Islet precursor cell (in vitro differentiated cells): ENCODE data around the gene GPR171.
A peak's percentile ranks its signal among the peaks of the same experiment; 100 is the strongest.

Experiments
- DNase-seq: peaks from one replicate; pipeline ENCODE4 v3.0.0-alpha.2; 2018

Gene GPR171

GRCh38 chr3:151213151-151213550 lies 10.1 kb upstream of the GPR171 start:
- DNase-seq: no peak

GRCh38 chr3:151210676-151211381 lies 7.8 kb upstream of the GPR171 start:
- DNase-seq: no peak

- no peak for DNase-seq
Observed at GRCh38 chr3:151209654-151210053, 6.6 kb upstream of the GPR171 start.

DNA sequence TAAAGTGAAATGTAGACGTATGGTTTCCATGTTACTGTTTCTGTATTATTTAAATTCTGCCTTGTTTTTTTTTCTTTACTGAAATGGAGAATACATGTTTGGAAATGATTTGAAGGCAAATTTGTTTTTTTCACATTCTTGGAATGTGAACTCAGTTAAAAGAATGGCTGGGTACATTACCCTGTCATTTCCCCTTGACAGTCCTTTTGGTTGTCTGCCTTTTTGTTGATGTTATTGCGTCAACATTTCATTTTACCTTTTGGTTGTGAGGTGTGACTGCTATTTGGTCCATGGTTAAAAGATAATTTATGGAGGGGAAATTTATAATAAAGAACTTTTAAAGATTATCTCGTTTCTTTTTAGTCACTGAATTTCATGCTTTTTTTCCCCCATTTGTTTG lies 3.2 kb upstream of the GPR171 start:
- no peak for DNase-seq

DNA sequence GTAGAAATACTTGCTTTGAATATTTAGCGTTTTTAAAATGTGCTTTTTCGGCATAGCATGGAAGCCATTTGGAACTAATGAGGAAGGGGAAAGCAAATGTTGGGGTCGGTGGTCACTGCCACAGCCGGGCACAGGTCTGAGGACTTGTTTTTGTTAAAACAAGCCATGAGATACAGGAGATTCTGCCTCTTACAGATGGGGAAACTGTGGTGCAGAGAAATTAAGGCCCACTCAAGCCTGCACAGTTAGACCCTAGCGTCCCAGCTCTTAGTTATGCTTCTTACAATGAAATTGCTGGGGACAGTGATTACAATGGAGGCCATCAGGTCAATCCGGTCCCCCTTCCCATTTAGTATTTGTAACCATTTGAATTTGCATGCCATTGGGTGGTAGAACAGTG lies 2.5 kb upstream of the GPR171 start:
- no peak for DNase-seq

DNA sequence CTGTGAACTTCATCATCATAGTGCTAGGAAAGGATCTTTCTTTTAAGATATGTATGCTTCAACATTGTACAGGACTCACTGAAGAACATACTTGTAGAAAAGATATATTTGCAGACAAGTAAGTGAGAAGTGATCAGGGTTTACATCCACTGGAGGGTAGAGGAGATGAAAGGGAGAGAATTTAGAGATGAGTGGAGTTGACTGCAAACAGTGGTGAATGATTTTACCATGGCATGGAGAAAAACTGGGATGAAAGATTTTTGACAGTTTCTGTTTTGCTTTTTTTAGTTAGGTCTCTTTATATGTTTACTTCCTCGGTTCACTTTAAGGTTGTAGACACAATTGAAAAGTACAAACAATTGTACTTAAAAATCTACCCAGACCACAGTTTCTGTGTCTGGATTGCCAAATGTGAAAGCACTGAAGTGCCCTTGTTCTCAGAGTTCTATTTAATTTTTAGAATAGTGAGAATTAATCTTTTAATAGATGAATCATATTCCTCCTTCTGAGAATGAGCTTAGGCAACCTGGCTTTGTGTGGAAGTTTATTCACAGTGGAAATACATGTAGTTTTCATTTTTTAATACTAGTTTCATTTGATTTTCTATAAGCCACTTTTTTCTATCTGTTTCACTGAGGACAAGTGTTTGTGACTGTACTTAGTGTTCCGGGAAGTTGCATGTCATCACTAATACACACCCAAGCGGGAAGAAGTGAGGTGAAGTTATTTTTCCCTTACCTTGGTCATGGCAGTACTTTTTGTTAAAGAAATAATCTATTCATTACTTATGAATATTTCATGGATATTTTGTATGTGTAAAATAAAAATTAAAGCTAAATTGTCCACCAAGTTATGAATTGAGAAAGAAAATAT lies 1.8 kb upstream of the GPR171 start:
- DNase-seq: no peak

DNA sequence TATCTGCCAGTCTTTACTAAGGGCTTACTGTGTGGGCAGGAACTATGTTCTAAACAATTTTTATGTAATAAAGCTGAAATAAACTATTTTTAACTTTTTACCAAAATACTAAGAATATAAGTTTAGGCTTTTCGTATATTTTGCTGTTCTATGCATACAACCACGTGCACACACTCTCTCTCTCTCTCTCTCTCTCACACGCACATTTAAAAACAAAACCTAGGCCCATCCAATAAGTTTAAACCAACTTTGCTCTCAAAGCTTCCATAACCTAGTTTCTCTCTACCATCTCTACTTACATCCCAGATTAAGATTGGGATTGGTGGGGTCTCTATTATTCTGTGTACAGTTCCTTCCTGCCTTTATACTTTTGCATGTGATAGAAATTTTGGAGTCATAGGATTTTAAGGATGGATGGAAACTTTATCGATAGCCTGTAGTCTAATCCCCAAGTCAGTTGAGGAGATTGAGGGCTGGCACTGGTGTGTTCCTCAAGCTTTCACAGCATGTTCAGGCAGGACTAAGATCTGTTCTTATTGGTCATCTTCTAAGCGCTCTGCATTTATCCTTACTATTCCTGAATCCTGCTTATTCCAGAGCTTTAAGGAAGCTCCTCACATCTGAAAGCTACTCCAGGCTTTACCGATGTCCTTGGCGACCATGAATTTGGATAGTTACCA lies 1.8 kb downstream of the GPR171 start:
- DNase-seq: no peak

DNA sequence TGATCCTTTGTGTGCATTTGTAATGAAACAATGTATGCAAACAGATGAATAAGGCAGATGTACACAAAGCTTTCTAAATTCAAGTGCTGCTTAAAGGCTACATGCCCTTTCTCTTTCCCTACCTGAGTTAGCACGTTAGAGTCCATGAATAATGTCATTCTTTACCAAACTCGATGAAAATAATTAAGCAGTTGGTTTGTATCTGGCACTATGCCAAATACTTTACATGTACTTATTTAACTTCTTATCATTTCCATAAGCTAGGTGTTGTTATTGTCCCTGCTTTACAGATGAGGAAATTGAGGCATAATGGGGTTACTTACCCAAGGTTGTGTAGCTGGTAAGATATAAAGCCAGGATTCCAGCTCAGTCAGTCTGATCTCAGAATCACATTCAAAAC lies 2.4 kb downstream of the GPR171 start:
- DNase-seq: no peak

GRCh38 chr3:151199554-151200438 lies 3.2 kb downstream of the GPR171 start:
- DNase-seq: no peak

GRCh38 chr3:151198849-151199248 lies 4.2 kb downstream of the GPR171 start:
- DNase-seq: no peak

DNA sequence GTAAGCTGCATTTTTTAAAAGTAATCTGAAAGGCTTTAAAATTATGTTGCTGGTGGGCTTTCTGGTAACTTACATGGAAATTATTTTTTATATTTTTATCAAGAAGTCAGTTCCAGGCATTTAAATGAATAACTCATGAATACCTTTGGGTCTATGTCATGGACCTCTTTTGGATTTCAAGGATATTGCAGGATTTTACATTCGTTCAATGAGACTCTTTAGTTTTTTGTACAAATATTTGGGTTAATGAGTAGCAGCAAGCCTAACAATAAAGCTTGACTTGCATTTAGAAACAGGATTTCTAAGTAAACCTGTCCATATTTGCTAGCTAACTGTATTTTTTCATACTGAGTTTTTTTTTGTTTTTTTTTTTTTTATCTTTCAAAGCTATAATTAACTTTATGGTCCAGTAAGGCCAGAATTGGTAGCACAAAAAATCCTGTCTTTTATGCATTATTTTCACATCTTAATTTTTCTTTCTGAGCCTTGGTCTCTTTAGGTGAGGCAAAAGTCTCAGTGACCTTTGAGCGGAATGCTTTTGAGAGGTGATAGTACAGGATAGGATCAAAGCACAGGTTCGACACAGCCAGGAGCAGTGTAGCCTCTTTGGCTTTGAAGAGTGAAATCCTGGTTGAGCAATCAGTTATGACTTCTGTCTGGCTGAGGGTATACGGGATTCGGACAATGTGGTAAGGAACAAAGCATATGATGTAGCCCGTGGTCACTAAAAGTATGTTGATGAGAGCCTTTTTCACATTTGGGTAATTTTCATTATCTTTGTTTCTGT lies 4.8 kb downstream of the GPR171 start:
- DNase-seq: no peak

DNA sequence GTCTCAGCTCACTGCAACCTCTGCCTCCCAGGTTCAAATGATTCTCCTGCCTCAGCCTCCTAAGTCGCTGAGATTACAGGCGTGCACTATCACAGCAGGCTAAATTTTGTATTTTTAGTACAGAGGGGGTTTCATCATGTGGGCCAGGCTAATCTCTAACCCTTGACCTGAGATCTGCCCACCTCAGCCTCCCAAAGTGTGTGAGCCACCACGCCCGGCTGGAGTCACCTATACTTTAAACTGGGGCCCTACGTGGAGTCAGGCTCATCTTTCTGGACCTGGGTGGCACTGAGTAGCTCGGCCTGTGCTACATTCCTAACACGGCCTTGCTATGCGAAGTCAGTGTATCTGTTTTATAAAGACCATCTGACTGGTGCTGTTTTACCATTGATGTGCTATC lies 5.8 kb downstream of the GPR171 start:
- no peak for DNase-seq

DNA sequence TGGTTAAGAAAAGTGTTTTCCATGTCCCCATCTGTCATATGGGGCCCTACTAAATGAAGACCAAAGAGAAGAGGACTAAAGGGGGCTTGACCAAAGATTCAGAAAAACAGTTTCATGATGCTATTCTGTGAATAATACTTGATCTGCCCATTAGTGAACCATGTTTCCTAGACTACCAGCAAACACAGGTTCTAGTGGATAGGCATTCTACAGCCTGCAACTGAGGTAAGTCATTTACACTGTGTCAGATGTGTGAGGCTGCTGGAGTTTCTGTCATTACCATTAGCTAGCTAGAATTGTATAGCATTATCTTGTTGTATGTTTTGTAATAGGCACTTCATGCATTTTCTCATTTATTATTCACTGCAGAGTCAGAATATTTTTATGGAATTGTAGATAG lies 6.6 kb downstream of the GPR171 start:
- no peak for DNase-seq

DNA sequence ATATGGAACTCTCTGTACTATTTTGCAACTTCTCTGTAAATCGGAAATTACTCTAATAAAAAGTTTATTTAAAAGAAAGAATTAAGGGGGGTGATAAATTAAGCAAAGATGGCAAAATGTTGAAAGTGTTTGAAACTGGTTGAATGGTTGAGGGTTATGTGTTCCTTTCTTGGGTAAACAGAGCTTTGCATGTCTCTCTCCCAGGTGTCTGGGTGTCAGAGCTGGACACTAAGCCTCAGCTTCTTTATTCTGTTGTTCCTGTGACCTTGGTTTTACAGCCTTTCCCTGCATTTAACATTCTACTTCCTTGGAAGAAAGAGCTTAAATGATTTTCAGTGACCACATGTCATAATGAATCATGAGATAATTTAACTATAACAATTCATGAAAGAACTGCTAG lies 7.2 kb downstream of the GPR171 start:
- DNase-seq: no peak

DNA sequence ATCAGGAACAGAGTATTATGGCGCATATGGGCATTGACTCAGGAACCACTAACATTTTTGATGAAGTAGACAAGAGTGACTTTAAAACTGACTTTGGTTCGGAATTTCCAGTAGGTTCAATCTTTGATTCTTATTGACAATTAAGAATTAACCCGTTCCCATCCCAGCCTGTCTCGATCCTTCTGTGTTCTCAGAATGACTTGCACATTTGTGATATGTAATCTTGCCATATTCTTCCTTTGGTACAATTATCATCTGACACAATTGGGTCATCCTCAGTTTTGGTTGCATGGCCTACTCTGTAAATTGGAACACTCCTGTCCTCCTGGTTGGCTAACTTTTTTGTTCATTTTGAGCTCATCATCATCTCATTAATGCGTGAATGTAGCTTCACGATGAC lies 10.5 kb downstream of the GPR171 start:
- DNase-seq: no peak

- no peak for DNase-seq
Observed at GRCh38 chr3:151191095-151191494, 11.9 kb downstream of the GPR171 start.

GRCh38 chr3:151183265-151183671 lies 19.7 kb downstream of the GPR171 start:
- DNase-seq: no peak

- DNase-seq: no peak
Observed at GRCh38 chr3:151182349-151183079, 20.5 kb downstream of the GPR171 start.

DNA sequence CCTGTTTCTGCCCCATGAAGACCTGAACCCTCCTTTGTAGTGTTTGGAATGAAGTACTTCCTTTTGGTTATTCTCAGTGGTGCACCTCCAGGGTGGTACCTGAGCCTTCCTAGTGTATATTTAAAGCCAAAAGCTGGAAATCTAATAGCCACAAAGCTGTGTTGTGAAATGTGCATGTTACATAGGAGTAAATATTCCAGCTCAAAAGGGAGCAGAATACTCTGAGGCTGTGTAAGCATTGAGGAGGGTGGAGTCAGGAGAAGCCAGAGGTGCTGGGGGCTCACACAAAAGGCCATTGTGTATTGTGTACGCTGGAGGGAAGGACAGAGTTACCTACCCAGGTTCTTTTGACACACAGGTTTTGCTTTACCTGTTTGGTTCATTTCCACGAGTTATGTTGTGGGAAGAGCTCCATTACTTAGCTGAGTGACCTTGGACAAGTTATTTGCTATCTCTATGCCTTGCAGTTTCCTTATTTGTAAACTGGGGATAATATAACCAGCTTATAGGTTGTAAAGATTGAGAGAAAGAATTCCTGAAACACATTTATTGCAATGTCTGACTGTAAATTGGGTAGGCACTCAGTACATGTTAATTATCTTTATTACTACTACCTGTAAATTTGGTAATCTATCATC lies 24.7 kb downstream of the GPR171 start:
- peak; percentile 76 for DNase-seq

- no peak for DNase-seq
Observed at GRCh38 chr3:151175952-151176351, 27.1 kb downstream of the GPR171 start.

GRCh38 chr3:151174351-151174750 lies 28.7 kb downstream of the GPR171 start:
- no peak for DNase-seq
